ENCODE data around the gene NUDT2. TPM values are rescaled to one million over a fixed set of nuclear protein-coding genes. Genes with fewer than 3 reads are reported as not detected.

Gene NUDT2
- total RNA-seq, 1 donor: 8.9 TPM

GRCh38 chr9:34370970-34371880, 41.9 kb downstream of the NUDT2 start:
- Histone ChIP-seq H3K4me3 (ENCODE audit: low read length) (no peak overlapping the region), H3K4me1 (ENCODE audit: insufficient read depth, low read length) (peaks cover 6% of the 10 kb centered on the region), H3K27me3 (ENCODE audit: insufficient read depth, low read length) (no peaks in the 10 kb centered on the region), H3K9me3 (ENCODE audit: low read depth, low read length) (no peaks in the 10 kb centered on the region)

- no peaks in the 10 kb centered on the region for H3K9me3 ChIP-seq (ENCODE audit: low read depth, low read length)
- H3K4me3 ChIP-seq (ENCODE audit: low read length): no peak overlapping the region
- H3K4me1 ChIP-seq (ENCODE audit: insufficient read depth, low read length): peaks cover 11% of the 10 kb centered on the region
- H3K27me3 ChIP-seq (ENCODE audit: insufficient read depth, low read length): no peaks in the 10 kb centered on the region
These were observed 42.6 kb downstream of the NUDT2 start for GRCh38 chr9:34371886-34372466.

- Histone ChIP-seq H3K4me1 (ENCODE audit: insufficient read depth, low read length) (peaks cover 16% of the 10 kb centered on the region), H3K27me3 (ENCODE audit: insufficient read depth, low read length) (no peaks in the 10 kb centered on the region)
These were observed 43.2 kb downstream of the NUDT2 start for GRCh38 chr9:34372467-34373011.

GRCh38 chr9:34373749-34374148, 44.4 kb downstream of the NUDT2 start:
- Histone ChIP-seq H3K27me3 (ENCODE audit: insufficient read depth, low read length) (no peaks in the 10 kb centered on the region), H3K9me3 (ENCODE audit: low read depth, low read length) (no peaks in the 10 kb centered on the region), H3K4me1 (ENCODE audit: insufficient read depth, low read length) (peaks cover 16% of the 10 kb centered on the region), H3K4me3 (ENCODE audit: low read length) (no peak overlapping the region)

More at GRCh38 chr9:34372467-34373011, 43.2 kb downstream of the NUDT2 start:
- Histone ChIP-seq H3K4me3 (ENCODE audit: low read length) (no peak overlapping the region), H3K9me3 (ENCODE audit: low read depth, low read length) (no peaks in the 10 kb centered on the region)

- H3K4me3 ChIP-seq (ENCODE audit: low read length): no peak overlapping the region
- no peaks in the 10 kb centered on the region for H3K27me3 ChIP-seq (ENCODE audit: insufficient read depth, low read length)
- peaks cover 16% of the 10 kb centered on the region for H3K4me1 ChIP-seq (ENCODE audit: insufficient read depth, low read length)
- H3K9me3 ChIP-seq (ENCODE audit: low read depth, low read length): no peaks in the 10 kb centered on the region
These were observed 45.0 kb downstream of the NUDT2 start for GRCh38 chr9:34374339-34374738.

- H3K9me3 ChIP-seq (ENCODE audit: low read depth, low read length): no peaks in the 10 kb centered on the region
- no peak overlapping the region for H3K4me3 ChIP-seq (ENCODE audit: low read length)
- H3K27me3 ChIP-seq (ENCODE audit: insufficient read depth, low read length): no peaks in the 10 kb centered on the region
- peaks cover 23% of the 10 kb centered on the region for H3K4me1 ChIP-seq (ENCODE audit: insufficient read depth, low read length)
These were observed 45.7 kb downstream of the NUDT2 start for GRCh38 chr9:34374905-34375552.

GRCh38 chr9:34375901-34376595, 46.7 kb downstream of the NUDT2 start:
- Histone ChIP-seq H3K27me3 (ENCODE audit: insufficient read depth, low read length) (no peaks in the 10 kb centered on the region), H3K4me3 (ENCODE audit: low read length) (peak overlapping the region; percentile 58), H3K4me1 (ENCODE audit: insufficient read depth, low read length) (peaks cover 30% of the 10 kb centered on the region), H3K9me3 (ENCODE audit: low read depth, low read length) (no peaks in the 10 kb centered on the region)

GRCh38 chr9:34376596-34377403, 47.4 kb downstream of the NUDT2 start, which contains the start of gene MYORG:
Gene MYORG (minus strand): TSS chr9:34376898. CDS start chr9:34372943, 3,955 bp downstream.
- Histone ChIP-seq H3K4me3 (ENCODE audit: low read length) (peak within 1 kb of the TSS; percentile 58), H3K4me1 (ENCODE audit: insufficient read depth, low read length) (peaks cover 35% of the 10 kb centered on the region), H3K27me3 (ENCODE audit: insufficient read depth, low read length) (peaks cover 7% of the 10 kb centered on the region), H3K9me3 (ENCODE audit: low read depth, low read length) (no peaks in the 10 kb centered on the region)

GRCh38 chr9:34377404-34377746, 48.0 kb downstream of the NUDT2 start:
- peaks cover 7% of the 10 kb centered on the region for H3K27me3 ChIP-seq (ENCODE audit: insufficient read depth, low read length)
- H3K4me1 ChIP-seq (ENCODE audit: insufficient read depth, low read length): peaks cover 35% of the 10 kb centered on the region
- H3K4me3 ChIP-seq (ENCODE audit: low read length): peak overlapping the region; percentile 58
- no peaks in the 10 kb centered on the region for H3K9me3 ChIP-seq (ENCODE audit: low read depth, low read length)

GRCh38 chr9:34378376-34379060, 49.1 kb downstream of the NUDT2 start:
- Histone ChIP-seq H3K4me3 (ENCODE audit: low read length) (no peak overlapping the region), H3K9me3 (ENCODE audit: low read depth, low read length) (no peaks in the 10 kb centered on the region), H3K4me1 (ENCODE audit: insufficient read depth, low read length) (peaks cover 35% of the 10 kb centered on the region), H3K27me3 (ENCODE audit: insufficient read depth, low read length) (peaks cover 7% of the 10 kb centered on the region)

- Histone ChIP-seq H3K9me3 (ENCODE audit: low read depth, low read length) (no peaks in the 10 kb centered on the region), H3K27me3 (ENCODE audit: insufficient read depth, low read length) (peaks cover 7% of the 10 kb centered on the region), H3K4me1 (ENCODE audit: insufficient read depth, low read length) (peaks cover 35% of the 10 kb centered on the region), H3K4me3 (ENCODE audit: low read length) (peak overlapping the region; percentile 14)
These were observed 50.1 kb downstream of the NUDT2 start for GRCh38 chr9:34379334-34380033.

GRCh38 chr9:34380034-34380510, 50.7 kb downstream of the NUDT2 start:
- Histone ChIP-seq H3K4me3 (ENCODE audit: low read length) (peak overlapping the region; percentile 15), H3K27me3 (ENCODE audit: insufficient read depth, low read length) (peaks cover 7% of the 10 kb centered on the region), H3K4me1 (ENCODE audit: insufficient read depth, low read length) (peaks cover 35% of the 10 kb centered on the region), H3K9me3 (ENCODE audit: low read depth, low read length) (no peaks in the 10 kb centered on the region)

Data from mononuclear cell (primary cell).